PFSK-1 (cell line): ENCODE results near the gene CCDC82.

Experiments
- FOXP2 ChIP-seq: optimal IDR thresholded peaks from 2 replicates; pipeline ENCODE3; 2011; ENCODE audit warnings: borderline replicate concordance, control low read depth, inconsistent platforms; ENCODE audit not compliant: insufficient read depth; ENCODE audit errors: extremely low read length, extremely low read depth
- POLR2AphosphoS5 ChIP-seq: IDR thresholded peaks from 2 replicates; pipeline ENCODE4 v1.6.1; 2012; ENCODE audit warnings: low read depth, mild to moderate bottlenecking, control low read depth, low read length, moderate library complexity
- SIN3A ChIP-seq: IDR thresholded peaks from 2 replicates; pipeline ENCODE4 v1.6.1; 2012; ENCODE audit warnings: mild to moderate bottlenecking, low read length, moderate library complexity, borderline replicate concordance; ENCODE audit not compliant: insufficient read depth
- TAF1 ChIP-seq: IDR thresholded peaks from 2 replicates; pipeline ENCODE4 v1.6.1; 2012; ENCODE audit warnings: low read length, control low read depth, borderline replicate concordance; ENCODE audit not compliant: insufficient read depth
- TF ChIP-seq, protein P1 (sequence below), 2 experiments: IDR thresholded peaks; 2 replicates each; pipeline versions ENCODE4 v1.6.1 to v1.8.0; 2011 to 2012; ENCODE audit warnings: low read depth in 2 of 2, low read length in 2 of 2, control low read depth in 1 of 2, inconsistent platforms in 1 of 2, mild to moderate bottlenecking in 1 of 2, moderate library complexity in 1 of 2; ENCODE audit not compliant: insufficient read depth in 1 of 2

- no peak for TF ChIP-seq SIN3A
- no peak for TF ChIP-seq POLR2AphosphoS5
- TF ChIP-seq, protein P1, sequence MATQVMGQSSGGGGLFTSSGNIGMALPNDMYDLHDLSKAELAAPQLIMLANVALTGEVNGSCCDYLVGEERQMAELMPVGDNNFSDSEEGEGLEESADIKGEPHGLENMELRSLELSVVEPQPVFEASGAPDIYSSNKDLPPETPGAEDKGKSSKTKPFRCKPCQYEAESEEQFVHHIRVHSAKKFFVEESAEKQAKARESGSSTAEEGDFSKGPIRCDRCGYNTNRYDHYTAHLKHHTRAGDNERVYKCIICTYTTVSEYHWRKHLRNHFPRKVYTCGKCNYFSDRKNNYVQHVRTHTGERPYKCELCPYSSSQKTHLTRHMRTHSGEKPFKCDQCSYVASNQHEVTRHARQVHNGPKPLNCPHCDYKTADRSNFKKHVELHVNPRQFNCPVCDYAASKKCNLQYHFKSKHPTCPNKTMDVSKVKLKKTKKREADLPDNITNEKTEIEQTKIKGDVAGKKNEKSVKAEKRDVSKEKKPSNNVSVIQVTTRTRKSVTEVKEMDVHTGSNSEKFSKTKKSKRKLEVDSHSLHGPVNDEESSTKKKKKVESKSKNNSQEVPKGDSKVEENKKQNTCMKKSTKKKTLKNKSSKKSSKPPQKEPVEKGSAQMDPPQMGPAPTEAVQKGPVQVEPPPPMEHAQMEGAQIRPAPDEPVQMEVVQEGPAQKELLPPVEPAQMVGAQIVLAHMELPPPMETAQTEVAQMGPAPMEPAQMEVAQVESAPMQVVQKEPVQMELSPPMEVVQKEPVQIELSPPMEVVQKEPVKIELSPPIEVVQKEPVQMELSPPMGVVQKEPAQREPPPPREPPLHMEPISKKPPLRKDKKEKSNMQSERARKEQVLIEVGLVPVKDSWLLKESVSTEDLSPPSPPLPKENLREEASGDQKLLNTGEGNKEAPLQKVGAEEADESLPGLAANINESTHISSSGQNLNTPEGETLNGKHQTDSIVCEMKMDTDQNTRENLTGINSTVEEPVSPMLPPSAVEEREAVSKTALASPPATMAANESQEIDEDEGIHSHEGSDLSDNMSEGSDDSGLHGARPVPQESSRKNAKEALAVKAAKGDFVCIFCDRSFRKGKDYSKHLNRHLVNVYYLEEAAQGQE (IDR thresholded peaks at IDR 0.05; ENCODE audit: insufficient read depth in 1 of 2, low read depth in 2 of 2, low read length in 2 of 2): no peak
- TF ChIP-seq TAF1: no peak
- no peak for TF ChIP-seq FOXP2
These were observed 64.8 kb downstream of the CCDC82 start for GRCh38 chr11:96324912-96325311.
